Parathyroid adenoma (tissue), 2 donors: ENCODE results near the gene CORO6.

Source experiments
- H2AFZ ChIP-seq: fragments of 300-600 bp; sonication (generic); one replicate; pipeline ENCODE4 v1.7.0; 2017; ENCODE audit warnings: antibody characterized with exemption, mild to moderate bottlenecking
- H3K27ac ChIP-seq: fragments of 300-600 bp; sonication (generic); one replicate; pipeline ENCODE4 v1.7.0; 2017
- H3K27me3 ChIP-seq: fragments of 300-600 bp; sonication (generic); one replicate; pipeline ENCODE4 v1.7.0; 2017; ENCODE audit warnings: low read length; ENCODE audit not compliant: control insufficient read depth, insufficient read depth
- H3K36me3 ChIP-seq: fragments of 300-600 bp; sonication (generic); one replicate; pipeline ENCODE4 v1.7.0; 2017; ENCODE audit warnings: low read length; ENCODE audit not compliant: control insufficient read depth, insufficient read depth
- H3K4me1 ChIP-seq: fragments of 300-600 bp; sonication (generic); one replicate; pipeline ENCODE4 v1.7.0; 2017; ENCODE audit warnings: control low read depth
- H3K4me2 ChIP-seq: fragments of 300-600 bp; sonication (generic); one replicate; pipeline ENCODE4 v1.7.0; 2017; ENCODE audit warnings: low read length
- H3K4me3 ChIP-seq: fragments of 300-600 bp; sonication (generic); one replicate; pipeline ENCODE4 v1.7.0; 2017; ENCODE audit warnings: low read depth, low read length
- H3K79me2 ChIP-seq: fragments of 300-600 bp; sonication (generic); one replicate; pipeline ENCODE4 v1.7.0; 2017; ENCODE audit warnings: control low read depth
- H3K9ac ChIP-seq: fragments of 300-600 bp; sonication (generic); one replicate; pipeline ENCODE4 v1.7.0; 2017; ENCODE audit warnings: mild to moderate bottlenecking
- H3K9me3 ChIP-seq: fragments of 300-600 bp; sonication (generic); one replicate; pipeline ENCODE4 v1.7.0; 2017; ENCODE audit warnings: low read length; ENCODE audit not compliant: control insufficient read depth
- CTCF ChIP-seq: fragments of 300-600 bp; sonication (generic); IDR thresholded peaks from one replicate; pipeline ENCODE4 v1.7.0; 2017; ENCODE audit warnings: antibody characterized with exemption, mild to moderate bottlenecking
- donor health status: primary hyperparathyroidism.

Gene CORO6

GRCh38 chr17:29584452-29585079 is 38.1 kb downstream of the CORO6 start:
- peaks cover 8% of the 10 kb centered on the region for H3K4me1 ChIP-seq

GRCh38 chr17:29583324-29584248 is 39.1 kb downstream of the CORO6 start:
- Histone ChIP-seq H3K36me3 (no peaks in the 10 kb centered on the region), H2AFZ (no peak overlapping the region), H3K4me1 (peaks cover 8% of the 10 kb centered on the region), H3K9me3 (no peaks in the 10 kb centered on the region), H3K9ac (no peak overlapping the region), H3K27me3 (no peaks in the 10 kb centered on the region), H3K4me2 (no peak overlapping the region), H3K4me3 (no peak overlapping the region), H3K27ac (no peak overlapping the region), H3K79me2 (peaks cover 41% of the 10 kb centered on the region)
- TF ChIP-seq CTCF = no peak

More at GRCh38 chr17:29584452-29585079, 38.1 kb downstream of the CORO6 start:
- H3K79me2 ChIP-seq = peaks cover 41% of the 10 kb centered on the region
- no peak overlapping the region for H3K4me3 ChIP-seq
- TF ChIP-seq CTCF = no peak
- no peaks in the 10 kb centered on the region for H3K9me3 ChIP-seq
- H3K36me3 ChIP-seq = no peaks in the 10 kb centered on the region
- no peak overlapping the region for H3K9ac ChIP-seq
- H3K4me2 ChIP-seq = no peak overlapping the region
- H3K27me3 ChIP-seq = no peaks in the 10 kb centered on the region
- peak overlapping the region; percentile 65 for H3K27ac ChIP-seq
- H2AFZ ChIP-seq = no peak overlapping the region

- Histone ChIP-seq H3K4me1 (peaks cover 4% of the 10 kb centered on the region), H3K27me3 (no peaks in the 10 kb centered on the region), H3K79me2 (peaks cover 33% of the 10 kb centered on the region), H3K9me3 (no peaks in the 10 kb centered on the region), H3K36me3 (no peaks in the 10 kb centered on the region), H3K27ac (no peak overlapping the region), H3K4me2 (no peak overlapping the region), H3K4me3 (no peak overlapping the region), H3K9ac (no peak overlapping the region), H2AFZ (no peak overlapping the region)
- no peak for TF ChIP-seq CTCF
Observed at GRCh38 chr17:29582772-29583171, 39.9 kb downstream of the CORO6 start.

- Histone ChIP-seq H3K4me1 (peaks cover under 1% of the 10 kb centered on the region), H2AFZ (no peak overlapping the region), H3K4me3 (no peak overlapping the region), H3K9ac (no peak overlapping the region), H3K79me2 (peaks cover 28% of the 10 kb centered on the region), H3K27ac (no peak overlapping the region), H3K9me3 (no peaks in the 10 kb centered on the region), H3K36me3 (no peaks in the 10 kb centered on the region), H3K27me3 (no peaks in the 10 kb centered on the region), H3K4me2 (no peak overlapping the region)
- TF ChIP-seq CTCF = no peak
Observed at GRCh38 chr17:29582254-29582765, 40.4 kb downstream of the CORO6 start.
